Stimulated activated CD8-positive, alpha-beta memory T cell treated with anti-CD3 and anti-CD28 coated beads, Interleukin-12 subunit alpha, Interleukin-12 subunit beta, amount 100 ng/mL, for 1 hour (primary cell): ENCODE data around the gene MPPED1.

Source experiments
- DNase-seq: peaks from one replicate; pipeline ENCODE4 v3.0.0-alpha.2; 2020; ENCODE audit warnings: low read depth

The MPPED1 gene

GRCh38 chr22:43448048-43448447 lies 36.2 kb downstream of the MPPED1 start:
- DNase-seq = no peak

GRCh38 chr22:43449205-43449830 lies 37.5 kb downstream of the MPPED1 start:
- no peak for DNase-seq

- DNase-seq = no peak
These were observed 38.0 kb downstream of the MPPED1 start for GRCh38 chr22:43449831-43450225.

- no peak for DNase-seq
These were observed 39.7 kb downstream of the MPPED1 start for GRCh38 chr22:43451371-43452050.

GRCh38 chr22:43455846-43456245 lies 44.0 kb downstream of the MPPED1 start:
- no peak for DNase-seq

GRCh38 chr22:43457002-43457401 lies 45.2 kb downstream of the MPPED1 start:
- DNase-seq = no peak

GRCh38 chr22:43462701-43463100 lies 50.9 kb downstream of the MPPED1 start:
- no peak for DNase-seq

GRCh38 chr22:43464809-43465208 lies 53.0 kb downstream of the MPPED1 start:
- DNase-seq = no peak

- no peak for DNase-seq
These were observed 53.6 kb downstream of the MPPED1 start for GRCh38 chr22:43465291-43466015.

GRCh38 chr22:43466710-43467109 lies 54.9 kb downstream of the MPPED1 start:
- DNase-seq = no peak

- no peak for DNase-seq
These were observed 55.6 kb downstream of the MPPED1 start for GRCh38 chr22:43467216-43467940.

GRCh38 chr22:43470253-43470652 lies 58.4 kb downstream of the MPPED1 start:
- DNase-seq = no peak

- no peak for DNase-seq
These were observed 59.2 kb downstream of the MPPED1 start for GRCh38 chr22:43470941-43471585.

- no peak for DNase-seq
These were observed 59.9 kb downstream of the MPPED1 start for GRCh38 chr22:43471606-43472135.

GRCh38 chr22:43473031-43473430 lies 61.2 kb downstream of the MPPED1 start:
- DNase-seq = no peak

GRCh38 chr22:43473441-43473840 lies 61.6 kb downstream of the MPPED1 start:
- no peak for DNase-seq

GRCh38 chr22:43474161-43475101 lies 62.6 kb downstream of the MPPED1 start:
- no peak for DNase-seq

- no peak for DNase-seq
These were observed 63.8 kb downstream of the MPPED1 start for GRCh38 chr22:43475549-43476076.

- DNase-seq = no peak
These were observed 64.5 kb downstream of the MPPED1 start for GRCh38 chr22:43476341-43476740.
